Keratinocyte (primary cell): Measurements from ENCODE around the gene GTF2H1.

Source experiments
- CTCF ChIP-seq, 3 experiments: IDR thresholded peaks in 1 of 3; conservative IDR thresholded peaks in 1 of 3; optimal IDR thresholded peaks in 1 of 3; 2 replicates in 2 of 3; 3 replicates in 1 of 3; pipeline versions ENCODE3 to v1.5.1; 2011; ENCODE audit warnings: low read length in 3 of 3, mild to moderate bottlenecking in 3 of 3, moderate library complexity in 2 of 3, control low read depth in 1 of 3, inconsistent platforms in 1 of 3; ENCODE audit not compliant: insufficient read depth in 2 of 3; ENCODE audit errors: extremely low read depth in 1 of 3
- EZH2 ChIP-seq: IDR thresholded peaks from one replicate; pipeline ENCODE4 v1.6.1; 2012; ENCODE audit warnings: inconsistent platforms, mild to moderate bottlenecking, low read length, moderate library complexity

- TF ChIP-seq CTCF (optimal IDR thresholded peaks at IDR 0.05 in 1 of 3, IDR thresholded peaks at IDR 0.05 in 1 of 3, conservative IDR thresholded peaks at IDR 0.05 in 1 of 3; ENCODE audit: extremely low read depth in 1 of 3, insufficient read depth in 2 of 3, low read length in 3 of 3) (no peak), EZH2 (no peak)
Observed at GRCh38 chr11:18374956-18375355, 52.6 kb downstream of the GTF2H1 start.
